NCI-H1105 treated with DMSO at 0.1 percent for 48 hours (cell line): ENCODE measurements around the gene CMTM4.
"Not testable (repeated sequence)": the region's sequence is repeated elsewhere in the genome, so short reads cannot be mapped to it uniquely, and the experiment has no call there.

Experiments used
- DNase-seq: peaks from one replicate; lab custom pipeline; 2025; lab: John Stamatoyannopoulos, UW

Gene CMTM4

GRCh38 chr16:66641387-66641786 is 55.2 kb downstream of the CMTM4 start:
- DNase-seq, result no peak

- DNase-seq, result no peak
Measured at GRCh38 chr16:66640724-66641314, 55.7 kb downstream of the CMTM4 start.

- no peak for DNase-seq
Measured at GRCh38 chr16:66639091-66639885, 57.3 kb downstream of the CMTM4 start.

- DNase-seq, result no peak
Measured at GRCh38 chr16:66637806-66638205, 58.7 kb downstream of the CMTM4 start.

- no peak for DNase-seq
Measured at GRCh38 chr16:66636199-66636598, 60.3 kb downstream of the CMTM4 start.

GRCh38 chr16:66635406-66635805 is 61.1 kb downstream of the CMTM4 start:
- DNase-seq, result no peak

GRCh38 chr16:66634527-66635196 is 61.9 kb downstream of the CMTM4 start:
- DNase-seq, result no peak

- not testable (repeated sequence) for DNase-seq
Measured at GRCh38 chr16:66631558-66631957, 65.0 kb downstream of the CMTM4 start.

- DNase-seq, result not testable (repeated sequence)
Measured at GRCh38 chr16:66630561-66631260, 65.8 kb downstream of the CMTM4 start.

- DNase-seq, result no peak
Measured at GRCh38 chr16:66629856-66630255, 66.7 kb downstream of the CMTM4 start.

GRCh38 chr16:66627611-66628378 is 68.7 kb downstream of the CMTM4 start:
- DNase-seq, result not testable (repeated sequence)

- no peak for DNase-seq
Measured at GRCh38 chr16:66623755-66624154, 72.8 kb downstream of the CMTM4 start.

- DNase-seq, result no peak
Measured at GRCh38 chr16:66622863-66623262, 73.7 kb downstream of the CMTM4 start.

- no peak for DNase-seq
Measured at GRCh38 chr16:66621973-66622372, 74.6 kb downstream of the CMTM4 start.

- no peak for DNase-seq
Measured at GRCh38 chr16:66620429-66620795, 76.1 kb downstream of the CMTM4 start.

GRCh38 chr16:66619534-66620428 is 76.8 kb downstream of the CMTM4 start:
- DNase-seq, result no peak

- DNase-seq, result no peak
Measured at GRCh38 chr16:66618588-66619375, 77.8 kb downstream of the CMTM4 start.

GRCh38 chr16:66617728-66618127 is 78.8 kb downstream of the CMTM4 start:
- no peak for DNase-seq

GRCh38 chr16:66617010-66617434 is 79.5 kb downstream of the CMTM4 start:
- DNase-seq, result no peak

GRCh38 chr16:66616592-66616991 is 80.0 kb downstream of the CMTM4 start:
- DNase-seq, result no peak
